Transverse colon (tissue), 4 donors: ENCODE results near the gene FAM193B. TPM values are rescaled to one million over a fixed set of nuclear protein-coding genes. Genes with fewer than 3 reads are reported as not detected.

Experiments
- DNase-seq: peaks from one replicate; pipeline ENCODE4 v3.0.0-alpha.2; 2019
- H3K27ac ChIP-seq, 4 donors: fragments of 200-600 bp; sonication (generic); 2 replicates each; pipeline ENCODE4 v1.5.1; 2016 to 2018; ENCODE audit warnings: inconsistent platforms in 4 of 4
- H3K27me3 ChIP-seq: fragments of 200-600 bp; sonication (generic); 2 replicates; pipeline ENCODE4 v1.5.1; 2017; ENCODE audit warnings: inconsistent platforms
- H3K36me3 ChIP-seq, 4 donors: fragments of 200-600 bp; sonication (generic); 2 replicates each; pipeline ENCODE4 v1.5.1; 2017 to 2019; ENCODE audit warnings: inconsistent platforms in 4 of 4
- H3K4me1 ChIP-seq, 4 donors: fragments of 200-600 bp; sonication (generic); 2 replicates each; pipeline ENCODE4 v1.5.1; 2017 to 2020; ENCODE audit warnings: inconsistent platforms in 4 of 4
- H3K4me3 ChIP-seq, 4 donors: fragments of 200-600 bp; sonication (generic); 1 replicate in 1 of 4; 2 replicates in 3 of 4; pipeline versions ENCODE4 v1.5.1 to v1.6.1; 2017 to 2019; ENCODE audit warnings: inconsistent platforms in 4 of 4
- H3K9me3 ChIP-seq, 2 donors: fragments of 200-600 bp; sonication (generic); 2 replicates each; pipeline ENCODE4 v1.5.1; 2017 to 2019; ENCODE audit warnings: inconsistent platforms in 2 of 2
- CTCF ChIP-seq, 5 experiments: fragments of 200-600 bp in 3 of 5; fragments of 450-650 bp in 2 of 5; sonication (generic) in 3 of 5; IDR thresholded peaks; 1 replicate in 2 of 5; 2 replicates in 3 of 5; pipeline ENCODE4 v1.5.1; 2016 to 2017; ENCODE audit warnings: antibody characterized with exemption in 5 of 5, inconsistent platforms in 3 of 5, mild to moderate bottlenecking in 2 of 5, moderate library complexity in 1 of 5
- EP300 ChIP-seq: sonication (generic); formaldehyde crosslinking; IDR thresholded peaks from one replicate; pipeline ENCODE4 v1.6.1; 2017; ENCODE audit warnings: antibody characterized with exemption, low read depth
- POLR2A ChIP-seq: fragments of 450-650 bp; IDR thresholded peaks from one replicate; pipeline ENCODE4 v1.6.1; 2016; ENCODE audit warnings: antibody characterized with exemption, mild to moderate bottlenecking, moderate library complexity
- POLR2AphosphoS5 ChIP-seq, 3 donors: sonication (generic); formaldehyde crosslinking; IDR thresholded peaks; one replicate each; pipeline ENCODE4 v1.6.1; 2016; ENCODE audit warnings: antibody characterized with exemption in 3 of 3
- WGBS, 2 donors: methylation state at CpG; one replicate each; pipeline ENCODE4 v1.1.5; 2018; ENCODE audit warnings: low coverage in 1 of 2; 5-methylcytosine and 5-hydroxymethylcytosine counted together
- in situ Hi-C, 4 donors: fragments of 200-750 bp; cut with MboI; loops; one replicate each; pipeline versions ENCODE4 v1.15.0 to v1.15.1; 2017; ENCODE audit warnings: low sequenced_read_pairs in 3 of 4, low pct_ligation_motif_present in 1 of 4, low pct_unique_long_range_greater_than_20kb in 1 of 4
- intact Hi-C: fragments of 100-400 bp; cut with DNase I; formaldehyde crosslinking; loops from one replicate; pipeline ENCODE4 v1.15.1; 2023; ENCODE audit warnings: low total_unique reads
- total RNA-seq, 4 donors: library from RNA; depleted of rRNA; stranded (reverse); fragments of >200 nt; gene quantifications; one replicate each; pipeline ENCODE4 v1.1.0, GENCODE V29; 2016

The FAM193B gene
- total RNA-seq, 4 donors from 2014 or later: 59.7 to 128 (median 63.5) TPM

DNA sequence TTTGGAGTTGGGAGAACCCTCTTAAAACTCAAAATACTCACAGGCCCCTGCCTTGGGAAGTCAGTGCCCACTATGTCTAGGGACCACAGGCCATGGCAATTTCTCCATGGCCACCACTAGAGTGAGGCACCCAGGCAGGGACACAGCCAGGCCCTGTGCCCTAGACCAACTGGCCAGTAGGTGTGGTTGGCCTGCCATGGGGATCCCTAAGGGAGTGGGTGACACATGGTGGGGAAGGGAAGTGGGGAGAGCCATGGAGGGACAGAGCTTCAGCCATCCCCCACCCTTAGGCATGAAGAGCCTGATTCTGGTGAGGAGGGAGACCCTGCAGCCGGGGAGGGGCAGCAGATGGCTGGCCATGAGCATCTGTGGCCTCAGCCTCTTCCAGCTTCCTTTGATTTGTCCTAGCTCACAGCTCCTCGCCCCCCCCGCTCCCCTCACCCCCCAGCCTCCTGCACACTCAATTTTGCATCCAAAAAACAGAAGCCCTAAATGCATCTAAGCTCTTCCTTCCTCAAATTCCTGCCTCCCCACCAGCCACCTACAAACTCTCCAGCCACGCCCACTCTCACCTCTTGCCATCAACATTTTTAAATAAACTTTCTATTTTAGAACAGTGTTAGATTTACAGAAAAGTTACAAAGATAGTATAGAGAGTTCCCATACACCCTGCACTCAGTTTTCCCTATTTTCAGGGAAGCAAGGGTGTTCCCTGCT lies 79.4 kb downstream of the FAM193B start:
- no peak for DNase-seq
- Histone ChIP-seq H3K4me3 (no peak overlapping the region), H3K4me1 (peaks cover 28 to 46% (median 33%) of the 10 kb centered on the region in 4 donors), H3K27ac (peak overlapping the region in 3 of 4 donors; percentile 78 to 91 (median 86)), H3K27me3 (peaks cover 14% of the 10 kb centered on the region), H3K9me3 (no peaks in the 10 kb centered on the region), H3K36me3 (no peaks in the 10 kb centered on the region)
- in situ Hi-C loops: loop anchor here in 1 of 4 donors (25.0 kb wide), 1 partner anchor 163 kb away; the partner anchor contains the start of genes MXD3, PRELID1 and RAB24
- 43 to 63% methylated on average over 1 to 4 of the region's 4 CpGs for WGBS, 2 donors
- intact Hi-C loops: no loop called here
- TF ChIP-seq POLR2AphosphoS5 (IDR thresholded peaks at IDR 0.05) (no peak), CTCF (IDR thresholded peaks at IDR 0.05) (no peak)

DNA sequence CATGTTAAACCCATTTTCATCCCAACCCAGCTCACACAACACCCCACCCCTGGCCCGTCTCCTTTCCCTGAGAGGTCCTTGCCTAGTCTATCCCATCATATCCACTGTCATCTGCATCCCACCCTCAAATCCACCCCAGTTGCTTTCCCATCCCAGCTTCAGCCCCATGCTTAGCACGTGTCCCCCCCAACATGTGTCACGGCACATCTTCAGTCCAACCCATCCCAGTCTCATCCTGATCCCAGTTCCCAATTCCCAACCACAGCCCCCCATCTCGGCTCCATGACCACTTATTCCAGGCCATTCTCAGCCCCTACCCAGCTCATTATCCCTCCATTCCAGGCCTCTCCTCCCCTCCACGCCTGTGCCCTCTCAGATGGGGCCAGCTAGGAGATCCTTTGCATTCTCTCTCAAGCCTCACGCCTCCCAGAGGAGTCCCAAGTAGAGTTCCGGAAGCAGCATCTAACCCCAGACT lies 80.3 kb downstream of the FAM193B start:
- TF ChIP-seq POLR2AphosphoS5 (IDR thresholded peaks at IDR 0.05): no peak
- no peak for TF ChIP-seq CTCF (IDR thresholded peaks at IDR 0.05)
- no peak for TF ChIP-seq EP300
- no peak for TF ChIP-seq POLR2A
- DNase-seq: no peak
- Histone ChIP-seq H3K36me3 (no peaks in the 10 kb centered on the region), H3K27ac (peak overlapping the region; percentile 78 to 91 (median 83)), H3K4me3 (peak overlapping the region in 1 of 4 donors; percentile 77), H3K4me1 (peaks cover 21 to 42% (median 24%) of the 10 kb centered on the region in 4 donors), H3K9me3 (no peaks in the 10 kb centered on the region), H3K27me3 (peaks cover 14% of the 10 kb centered on the region)
- WGBS, 2 donors: 48 to 49% methylated on average over 4 to 7 of the region's 7 CpGs
- intact Hi-C loops: no loop called here
- in situ Hi-C loops: loop anchor here in 1 of 4 donors (25.0 kb wide), 1 partner anchor 162 kb away; the partner anchor contains the start of genes MXD3, PRELID1 and RAB24

DNA sequence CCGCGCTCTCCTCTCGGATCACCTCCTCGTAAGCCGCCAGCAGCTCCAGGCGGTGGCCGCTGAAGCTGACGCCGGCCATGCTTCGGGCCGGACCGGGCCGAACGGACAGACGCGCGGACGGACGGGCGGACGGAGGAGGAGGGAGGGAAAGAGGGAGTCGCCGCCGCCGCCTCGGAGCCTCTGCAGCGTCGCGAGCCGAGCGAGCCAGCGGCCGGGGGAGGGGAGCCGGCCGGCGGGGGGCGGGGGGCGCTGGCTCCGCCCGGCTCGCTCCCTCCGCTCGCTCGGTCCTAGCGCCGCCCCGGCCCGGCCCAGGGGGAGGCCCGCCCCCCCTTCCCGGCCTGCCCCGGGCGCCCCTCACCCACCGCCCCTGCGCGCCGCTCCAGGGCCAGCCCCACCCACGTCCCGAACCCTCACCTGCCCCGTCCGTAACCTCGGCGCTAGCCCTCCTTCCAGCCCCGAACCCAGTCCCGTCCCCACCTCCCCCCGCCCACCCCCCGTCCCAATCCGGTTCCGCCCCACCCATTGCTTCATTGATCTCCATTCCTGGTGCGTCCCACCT lies 80.8 kb downstream of the FAM193B start, which contains the start of gene DBN1:
Gene DBN1, minus strand, starts transcription at position 192 of the 559 bp plus-strand sequence. Its CDS starts 113 bp downstream, at position 79.
- peak within 1 kb of the TSS; percentile 61 to 91 (median 71) for H3K4me3 ChIP-seq
- no peaks in the 10 kb centered on the region for H3K36me3 ChIP-seq
- 3 to 29% methylated on average over 1 to 50 of the region's 69 CpGs for WGBS, 2 donors
- H3K4me1 ChIP-seq: peaks cover 16 to 37% (median 18%) of the 10 kb centered on the region in 4 donors
- H3K27me3 ChIP-seq: peaks cover 14% of the 10 kb centered on the region
- in situ Hi-C loops: loop anchor here in 1 of 4 donors (25.0 kb wide), 1 partner anchor 161 kb away; the partner anchor contains the start of genes MXD3, PRELID1 and RAB24
- DNase-seq: peak; percentile 46
- peak within 1 kb of the TSS; percentile 78 to 91 (median 83) for H3K27ac ChIP-seq
- H3K9me3 ChIP-seq: no peaks in the 10 kb centered on the region
- TF ChIP-seq POLR2AphosphoS5 (IDR thresholded peaks at IDR 0.05) (peak in 2 of 3 donors; percentile 38), POLR2A (no peak)
- intact Hi-C loops: no loop called here

- H3K9me3 ChIP-seq: no peaks in the 10 kb centered on the region
- WGBS, 2 donors: 4% methylated on average over 5 to 45 of the region's 93 CpGs
- peak overlapping the region; percentile 61 to 91 (median 71) for H3K4me3 ChIP-seq
- peak overlapping the region; percentile 78 to 91 (median 83) for H3K27ac ChIP-seq
- peaks cover 14% of the 10 kb centered on the region for H3K27me3 ChIP-seq
- peak; percentile 62 for DNase-seq
- TF ChIP-seq CTCF (IDR thresholded peaks at IDR 0.05) (no peak), POLR2A (no peak), POLR2AphosphoS5 (IDR thresholded peaks at IDR 0.05) (no peak)
- intact Hi-C loops (no loop called here), in situ Hi-C loops (loop anchor here in 1 of 4 donors (25.0 kb wide), 1 partner anchor 160 kb away; the partner anchor contains the start of genes MXD3, PRELID1 and RAB24)
- no peaks in the 10 kb centered on the region for H3K36me3 ChIP-seq
- H3K4me1 ChIP-seq: peaks cover 11 to 30% (median 16%) of the 10 kb centered on the region in 4 donors
These were observed 81.6 kb downstream of the FAM193B start for GRCh38 chr5:177472460-177473442.
